HCT116 (cell line): ENCODE results near the gene CYP2U1.

Experiments
- CEBPB ChIP-seq: IDR thresholded peaks from 2 replicates; pipeline ENCODE4 v1.6.1; 2012; ENCODE audit warnings: low read depth
- EGR1 ChIP-seq: IDR thresholded peaks from 2 replicates; pipeline ENCODE4 v1.6.1; 2012; ENCODE audit warnings: low read depth
- EZH2 ChIP-seq: fragments of 200-600 bp; sonication (generic); IDR thresholded peaks from 2 replicates; pipeline ENCODE4 v1.6.1; 2017; ENCODE audit warnings: antibody characterized with exemption, mixed run types
- EZH2phosphoT487 ChIP-seq: fragments of 200-600 bp; IDR thresholded peaks from 2 replicates; pipeline ENCODE4 v1.6.1; 2018; ENCODE audit warnings: antibody characterized with exemption, borderline replicate concordance
- JUND ChIP-seq: IDR thresholded peaks from 2 replicates; pipeline ENCODE4 v1.6.1; 2012
- POLR2A ChIP-seq: IDR thresholded peaks from 2 replicates; pipeline ENCODE4 v1.7.0; 2011; ENCODE audit warnings: borderline replicate concordance; ENCODE audit not compliant: insufficient read depth, insufficient read length; ENCODE audit errors: extremely low read depth
- POLR2AphosphoS5 ChIP-seq: IDR thresholded peaks from 2 replicates; pipeline ENCODE4 v1.6.1; 2011; ENCODE audit warnings: mild to moderate bottlenecking, low read depth, low read length, moderate library complexity
- RAD21 ChIP-seq: IDR thresholded peaks from 2 replicates; pipeline ENCODE4 v1.6.1; 2012; ENCODE audit warnings: low read depth, mild to moderate bottlenecking
- SIN3A ChIP-seq: IDR thresholded peaks from 2 replicates; pipeline ENCODE4 v1.6.1; 2012; ENCODE audit warnings: low read depth
- SP1 ChIP-seq: IDR thresholded peaks from 2 replicates; pipeline ENCODE4 v1.6.1; 2012; ENCODE audit warnings: low read depth
- TCF7L2 ChIP-seq: IDR thresholded peaks from 2 replicates; pipeline ENCODE4 v1.7.0; 2011; ENCODE audit warnings: borderline replicate concordance, inconsistent platforms; ENCODE audit not compliant: insufficient read depth, insufficient read length; ENCODE audit errors: extremely low read depth
- TF ChIP-seq, protein P1 (sequence below), 3 experiments: fragments of 200-600 bp in 1 of 3; sonication (generic) in 1 of 3; IDR thresholded peaks in 2 of 3; conservative IDR thresholded peaks in 1 of 3; 2 replicates each; pipeline ENCODE4 v1.5.1; 2012 to 2017; ENCODE audit warnings: low read depth in 2 of 3, low read length in 2 of 3, antibody characterized with exemption in 1 of 3, borderline replicate concordance in 1 of 3, control low read depth in 1 of 3, mild to moderate bottlenecking in 1 of 3, mixed read lengths in 1 of 3, mixed run types in 1 of 3, moderate library complexity in 1 of 3; ENCODE audit not compliant: insufficient read depth in 1 of 3
- TF ChIP-seq, protein P2 (sequence below): IDR thresholded peaks from 2 replicates; pipeline ENCODE4 v1.6.1; 2011; ENCODE audit warnings: mild to moderate bottlenecking, low read length, moderate library complexity; ENCODE audit not compliant: insufficient replicate concordance; ENCODE audit errors: extremely low read depth
- TF ChIP-seq, protein P3 (sequence below): IDR thresholded peaks from 2 replicates; pipeline ENCODE4 v1.6.1; 2012

DNA sequence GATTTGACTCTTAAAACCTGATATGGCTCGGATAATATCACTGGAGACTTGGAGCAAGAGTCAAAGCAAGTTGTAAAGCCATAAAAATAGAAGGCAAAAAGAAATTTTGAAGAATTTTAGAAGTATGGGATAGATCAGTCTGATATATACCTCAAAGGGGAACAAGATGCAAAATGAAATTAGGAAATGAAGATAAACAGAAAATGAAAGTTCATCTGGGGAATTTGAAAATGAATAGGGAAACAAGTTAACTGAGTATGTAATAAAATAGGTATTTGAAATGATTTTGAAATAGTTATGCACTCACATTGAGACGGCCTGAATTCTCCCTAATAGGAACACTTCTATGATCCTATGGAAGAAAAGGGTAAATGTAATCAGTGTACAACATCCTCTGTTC lies 5.7 kb downstream of the CYP2U1 start:
- no peak for TF ChIP-seq RAD21
- TF ChIP-seq, protein P1, sequence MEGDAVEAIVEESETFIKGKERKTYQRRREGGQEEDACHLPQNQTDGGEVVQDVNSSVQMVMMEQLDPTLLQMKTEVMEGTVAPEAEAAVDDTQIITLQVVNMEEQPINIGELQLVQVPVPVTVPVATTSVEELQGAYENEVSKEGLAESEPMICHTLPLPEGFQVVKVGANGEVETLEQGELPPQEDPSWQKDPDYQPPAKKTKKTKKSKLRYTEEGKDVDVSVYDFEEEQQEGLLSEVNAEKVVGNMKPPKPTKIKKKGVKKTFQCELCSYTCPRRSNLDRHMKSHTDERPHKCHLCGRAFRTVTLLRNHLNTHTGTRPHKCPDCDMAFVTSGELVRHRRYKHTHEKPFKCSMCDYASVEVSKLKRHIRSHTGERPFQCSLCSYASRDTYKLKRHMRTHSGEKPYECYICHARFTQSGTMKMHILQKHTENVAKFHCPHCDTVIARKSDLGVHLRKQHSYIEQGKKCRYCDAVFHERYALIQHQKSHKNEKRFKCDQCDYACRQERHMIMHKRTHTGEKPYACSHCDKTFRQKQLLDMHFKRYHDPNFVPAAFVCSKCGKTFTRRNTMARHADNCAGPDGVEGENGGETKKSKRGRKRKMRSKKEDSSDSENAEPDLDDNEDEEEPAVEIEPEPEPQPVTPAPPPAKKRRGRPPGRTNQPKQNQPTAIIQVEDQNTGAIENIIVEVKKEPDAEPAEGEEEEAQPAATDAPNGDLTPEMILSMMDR (IDR thresholded peaks at IDR 0.05 in 2 of 3, conservative IDR thresholded peaks at IDR 0.05 in 1 of 3; ENCODE audit: borderline replicate concordance in 1 of 3, insufficient read depth in 1 of 3, low read depth in 2 of 3, low read length in 2 of 3), result no peak
- no peak for TF ChIP-seq EZH2
- no peak for TF ChIP-seq SIN3A
- no peak for TF ChIP-seq POLR2AphosphoS5
- TF ChIP-seq SP1, result no peak
- TF ChIP-seq, protein P2, sequence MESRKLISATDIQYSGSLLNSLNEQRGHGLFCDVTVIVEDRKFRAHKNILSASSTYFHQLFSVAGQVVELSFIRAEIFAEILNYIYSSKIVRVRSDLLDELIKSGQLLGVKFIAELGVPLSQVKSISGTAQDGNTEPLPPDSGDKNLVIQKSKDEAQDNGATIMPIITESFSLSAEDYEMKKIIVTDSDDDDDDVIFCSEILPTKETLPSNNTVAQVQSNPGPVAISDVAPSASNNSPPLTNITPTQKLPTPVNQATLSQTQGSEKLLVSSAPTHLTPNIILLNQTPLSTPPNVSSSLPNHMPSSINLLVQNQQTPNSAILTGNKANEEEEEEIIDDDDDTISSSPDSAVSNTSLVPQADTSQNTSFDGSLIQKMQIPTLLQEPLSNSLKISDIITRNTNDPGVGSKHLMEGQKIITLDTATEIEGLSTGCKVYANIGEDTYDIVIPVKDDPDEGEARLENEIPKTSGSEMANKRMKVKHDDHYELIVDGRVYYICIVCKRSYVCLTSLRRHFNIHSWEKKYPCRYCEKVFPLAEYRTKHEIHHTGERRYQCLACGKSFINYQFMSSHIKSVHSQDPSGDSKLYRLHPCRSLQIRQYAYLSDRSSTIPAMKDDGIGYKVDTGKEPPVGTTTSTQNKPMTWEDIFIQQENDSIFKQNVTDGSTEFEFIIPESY, result no peak
- no peak for TF ChIP-seq POLR2A
- no peak for TF ChIP-seq EZH2phosphoT487
- TF ChIP-seq TCF7L2, result no peak
- no peak for TF ChIP-seq EGR1
- TF ChIP-seq CEBPB, result no peak
- TF ChIP-seq, protein P3, sequence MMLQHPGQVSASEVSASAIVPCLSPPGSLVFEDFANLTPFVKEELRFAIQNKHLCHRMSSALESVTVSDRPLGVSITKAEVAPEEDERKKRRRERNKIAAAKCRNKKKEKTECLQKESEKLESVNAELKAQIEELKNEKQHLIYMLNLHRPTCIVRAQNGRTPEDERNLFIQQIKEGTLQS, result no peak
- TF ChIP-seq JUND, result no peak
